Spleen (tissue), 7 donors: ENCODE data around the gene CFL1.

ENCODE experiments used
- POLR2A ChIP-seq, 3 donors: fragments of 450-650 bp; IDR thresholded peaks; one replicate each; pipeline ENCODE4 v1.5.1; 2017; ENCODE audit warnings: antibody characterized with exemption in 3 of 3, mild to moderate bottlenecking in 1 of 3
- POLR2AphosphoS5 ChIP-seq, 3 donors: sonication (generic); formaldehyde crosslinking; IDR thresholded peaks; one replicate each; pipeline ENCODE4 v1.5.1; 2017; ENCODE audit warnings: antibody characterized with exemption in 3 of 3
- TF ChIP-seq, protein P1 (sequence below), 11 experiments: fragments of 200-600 bp in 7 of 11; fragments of 450-650 bp in 4 of 11; sonication (generic) in 4 of 11; IDR thresholded peaks in 8 of 11; conservative IDR thresholded peaks in 3 of 11; 1 replicate in 7 of 11; 2 replicates in 4 of 11; pipeline versions ENCODE4 v1.4.0 to v1.8.0; 2016 to 2021; ENCODE audit warnings: antibody characterized with exemption in 11 of 11, inconsistent platforms in 4 of 11, mild to moderate bottlenecking in 1 of 11
- donor health status: DM: no; HTN: no; CAD: no; lungs with moderate emphysema.
- donor health status: DM: no; HTN: no; CAD: no.
- donor health status: DM: no; HTN: no; CAD: no.

- TF ChIP-seq POLR2A (IDR thresholded peaks at IDR 0.05) (no peak), POLR2AphosphoS5 (IDR thresholded peaks at IDR 0.05) (no peak)
- TF ChIP-seq, protein P1, sequence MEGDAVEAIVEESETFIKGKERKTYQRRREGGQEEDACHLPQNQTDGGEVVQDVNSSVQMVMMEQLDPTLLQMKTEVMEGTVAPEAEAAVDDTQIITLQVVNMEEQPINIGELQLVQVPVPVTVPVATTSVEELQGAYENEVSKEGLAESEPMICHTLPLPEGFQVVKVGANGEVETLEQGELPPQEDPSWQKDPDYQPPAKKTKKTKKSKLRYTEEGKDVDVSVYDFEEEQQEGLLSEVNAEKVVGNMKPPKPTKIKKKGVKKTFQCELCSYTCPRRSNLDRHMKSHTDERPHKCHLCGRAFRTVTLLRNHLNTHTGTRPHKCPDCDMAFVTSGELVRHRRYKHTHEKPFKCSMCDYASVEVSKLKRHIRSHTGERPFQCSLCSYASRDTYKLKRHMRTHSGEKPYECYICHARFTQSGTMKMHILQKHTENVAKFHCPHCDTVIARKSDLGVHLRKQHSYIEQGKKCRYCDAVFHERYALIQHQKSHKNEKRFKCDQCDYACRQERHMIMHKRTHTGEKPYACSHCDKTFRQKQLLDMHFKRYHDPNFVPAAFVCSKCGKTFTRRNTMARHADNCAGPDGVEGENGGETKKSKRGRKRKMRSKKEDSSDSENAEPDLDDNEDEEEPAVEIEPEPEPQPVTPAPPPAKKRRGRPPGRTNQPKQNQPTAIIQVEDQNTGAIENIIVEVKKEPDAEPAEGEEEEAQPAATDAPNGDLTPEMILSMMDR (IDR thresholded peaks at IDR 0.05 in 8 of 11, conservative IDR thresholded peaks at IDR 0.05 in 3 of 11) = no peak
These were observed 3.2 kb upstream of the CFL1 start for GRCh38 chr11:65861165-65861505.
